Daoy (cell line): Measurements from ENCODE around the gene HHAT. TPM values are rescaled to one million over a fixed set of nuclear protein-coding genes. Genes with fewer than 3 reads are reported as not detected.

Experiments used
- DNase-seq: peaks from one replicate; pipeline ENCODE4 v3.0.0-alpha.2; 2015; ENCODE audit warnings: low read depth
- total RNA-seq: library from RNA; depleted of rRNA; stranded (reverse); fragments of >200 nt; shearing (Covaris generic); gene quantifications from 2 replicates; pipeline ENCODE4 v1.2.3, GENCODE V29; 2014; rRNA removed

HHAT gene
- total RNA-seq, 1 experiment from 2014 or later = 4.4 TPM

DNA sequence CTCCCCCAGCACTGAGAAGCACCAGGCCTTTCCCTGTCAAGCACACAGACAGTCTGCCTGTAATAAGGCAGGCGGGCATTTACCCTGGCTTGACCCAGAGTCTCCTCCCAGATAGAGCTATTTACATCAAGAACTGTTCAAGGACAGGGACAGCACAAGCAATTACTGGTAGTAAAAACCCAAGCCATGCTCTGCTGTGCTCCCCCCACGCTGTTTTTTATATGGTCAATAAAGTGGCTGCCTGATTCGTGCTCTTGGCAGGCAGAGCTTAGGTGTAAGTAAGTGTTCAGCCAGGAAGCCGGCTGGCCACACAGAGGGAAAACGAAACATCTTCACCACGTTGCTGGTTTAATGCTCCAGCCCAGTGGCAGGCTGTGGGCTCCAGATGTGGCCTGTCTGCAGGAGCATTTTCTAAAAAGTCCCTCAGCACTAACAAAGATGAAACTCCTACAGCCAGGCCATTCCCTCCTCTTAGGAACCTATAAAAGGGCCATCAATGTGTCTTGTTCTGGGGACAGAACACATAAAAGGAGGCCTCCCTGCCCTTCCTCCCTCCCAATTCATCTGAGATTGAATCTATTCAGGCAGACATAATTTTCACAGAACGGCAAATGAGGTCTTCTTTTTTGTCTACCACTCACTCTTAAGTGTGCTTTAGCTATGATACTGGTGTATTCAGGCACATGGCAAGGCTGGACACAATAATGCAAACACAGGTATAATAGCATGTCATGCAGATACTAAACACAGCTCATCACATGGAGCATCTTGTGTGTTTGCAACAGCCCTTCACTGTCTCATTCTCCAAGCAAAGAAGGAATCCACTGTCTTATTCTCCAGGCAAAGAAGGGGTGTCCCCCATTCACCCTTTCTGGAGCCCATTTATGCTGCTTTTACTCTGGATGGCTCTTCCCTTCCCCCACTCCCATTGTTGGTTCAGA lies 378.9 kb downstream of the HHAT start:
- DNase-seq = no peak

DNA sequence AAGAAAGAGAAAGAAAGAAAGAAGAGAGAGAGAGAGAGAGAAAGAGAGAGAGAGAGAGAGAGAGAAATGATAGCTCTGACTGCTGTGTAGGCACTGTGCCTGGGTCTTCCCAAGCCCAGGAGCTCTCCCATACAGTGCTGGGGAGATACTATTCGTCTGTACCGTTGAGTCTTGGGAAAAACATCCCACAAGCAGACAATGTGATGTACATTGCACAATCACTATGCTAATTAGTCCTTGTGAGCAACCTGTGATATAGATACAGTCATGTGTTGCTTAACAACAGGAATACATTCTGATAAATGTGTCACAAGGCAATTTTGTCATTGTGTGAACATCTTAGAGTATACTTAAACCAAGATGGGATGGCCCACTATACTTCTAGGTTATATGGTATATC lies 381.0 kb downstream of the HHAT start:
- DNase-seq = no peak

DNA sequence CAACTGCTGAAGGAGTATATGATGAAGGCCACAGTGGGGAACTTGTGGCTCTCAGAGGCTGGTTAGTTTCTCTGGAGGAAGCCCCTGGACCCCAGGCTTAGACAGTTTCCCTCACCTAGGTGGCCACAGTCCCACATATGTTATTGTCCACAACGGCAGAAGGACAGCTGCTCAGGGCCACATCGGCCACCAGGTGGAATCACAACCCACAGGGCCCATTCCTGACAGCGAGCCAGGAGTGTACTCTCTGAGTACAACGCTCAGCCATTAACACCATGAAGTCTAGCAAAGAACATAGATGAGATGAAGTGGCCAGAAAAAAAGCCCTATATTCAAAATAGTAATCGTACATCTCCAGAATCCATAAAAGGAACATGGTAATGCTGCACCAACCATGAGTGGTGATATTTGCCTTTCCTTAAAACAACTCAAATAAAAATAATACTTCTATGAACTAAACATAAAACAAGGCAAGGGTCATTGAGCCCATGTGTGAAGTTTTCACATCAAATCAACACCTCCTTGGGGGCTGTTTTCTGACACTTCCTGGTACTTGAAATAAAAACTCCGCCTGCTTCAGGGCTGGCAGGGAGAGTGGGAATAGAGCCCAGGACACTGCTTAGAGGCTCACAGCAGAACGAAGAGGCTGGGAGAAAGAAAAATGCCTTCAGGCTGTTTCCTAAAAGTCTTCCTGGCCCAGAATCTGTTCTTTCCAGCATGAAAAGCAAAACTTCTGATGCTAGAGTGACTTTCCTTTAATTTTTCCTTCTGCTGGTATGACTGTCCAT lies 383.3 kb downstream of the HHAT start:
- no peak for DNase-seq

DNA sequence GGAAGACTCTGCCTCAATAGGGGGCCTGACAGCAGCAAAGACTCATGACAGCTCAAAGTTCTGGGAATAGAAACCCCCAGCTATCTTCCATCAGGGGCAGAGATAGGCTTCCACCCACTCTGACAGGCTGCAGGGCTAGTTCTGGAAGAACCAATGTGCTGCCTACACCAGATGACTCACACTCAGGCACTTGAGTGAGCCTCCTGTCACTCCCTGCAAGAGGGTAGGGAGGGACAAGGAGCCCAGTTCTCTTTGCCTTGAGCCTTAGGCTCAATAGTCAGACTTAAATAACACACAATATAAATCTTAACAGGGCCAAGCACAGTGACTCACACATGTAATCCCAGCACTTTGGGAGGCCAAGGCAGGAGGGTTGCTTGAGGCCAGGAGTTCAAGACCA lies 386.4 kb downstream of the HHAT start:
- peak; percentile 49 for DNase-seq

DNA sequence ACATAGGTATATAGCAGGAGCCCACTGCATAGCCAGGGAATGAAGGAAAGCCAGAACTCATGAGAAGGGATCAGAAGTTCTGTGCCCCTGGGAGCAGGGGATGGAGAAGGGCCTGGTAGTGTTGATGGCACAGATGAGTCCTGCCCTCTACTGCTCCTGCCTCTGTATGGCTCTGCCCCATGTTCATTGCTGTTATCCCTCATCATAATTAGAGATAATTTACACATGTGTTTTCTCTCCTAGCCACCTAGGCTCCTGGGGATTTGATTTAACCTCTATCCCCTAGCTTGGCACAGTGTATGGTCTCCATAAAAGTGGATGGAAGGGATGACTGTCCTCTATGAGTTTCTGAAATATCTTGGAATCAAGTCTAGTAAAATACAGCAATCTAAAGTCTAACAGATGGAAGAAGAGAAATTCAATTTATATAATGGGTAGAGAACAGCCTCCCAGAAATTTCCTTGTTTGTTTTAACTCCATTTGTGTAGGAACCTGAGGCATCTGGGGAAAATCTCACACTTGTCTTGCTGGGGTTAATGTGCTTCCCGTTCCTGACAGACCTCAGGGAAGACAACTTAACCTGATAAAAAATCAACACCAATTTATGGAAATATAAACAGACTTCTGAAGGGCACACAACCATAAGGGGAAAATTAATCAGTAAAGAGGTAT lies 393.8 kb downstream of the HHAT start:
- DNase-seq = no peak

DNA sequence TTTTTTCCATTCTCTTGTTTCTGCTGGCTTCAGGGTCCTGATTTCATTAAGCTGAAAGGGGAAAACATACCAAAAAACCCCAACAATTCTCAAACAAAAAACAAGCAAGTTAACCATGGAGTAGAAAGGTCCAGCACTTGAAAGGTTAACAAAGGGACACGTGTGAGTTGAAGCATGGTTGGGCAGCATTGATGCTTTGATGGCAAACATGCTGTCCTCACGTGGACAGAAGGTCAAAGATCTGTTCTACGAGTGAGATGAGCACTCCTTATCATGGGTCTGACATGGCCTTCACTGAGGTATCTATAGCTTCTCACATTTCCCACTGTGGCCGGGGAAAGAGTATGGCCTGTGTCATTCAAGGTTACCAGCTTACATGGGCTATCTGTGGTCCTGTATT lies 394.9 kb downstream of the HHAT start:
- no peak for DNase-seq

DNA sequence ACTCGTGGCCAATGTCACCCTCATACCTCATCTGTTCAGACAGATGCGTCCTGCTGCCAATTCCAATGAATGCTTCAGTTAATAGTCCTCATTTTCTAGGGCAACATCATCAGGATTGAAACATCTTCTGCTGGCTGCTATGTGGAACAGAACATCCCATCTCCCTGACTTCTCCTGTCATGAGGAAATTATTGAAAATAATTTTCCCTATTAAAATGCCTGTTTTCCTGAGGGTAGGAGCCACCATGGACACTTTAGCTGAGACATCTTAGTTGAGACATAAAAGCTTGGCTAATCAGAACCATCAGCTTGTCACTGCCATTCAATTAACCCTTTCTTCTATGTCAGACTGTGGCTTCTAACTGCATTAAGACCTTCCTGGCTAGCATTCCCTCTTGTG lies 396.1 kb downstream of the HHAT start:
- no peak for DNase-seq

Other genes with a start within 250 kb of the HHAT start
- 4.4 and 5.1 TPM in 2 replicates for gene SERTAD4, start 96.1 kb upstream of the HHAT start, total RNA-seq